Activated CD4-positive, CD25-positive, alpha-beta regulatory T cell (primary cell): ENCODE data around the gene IER5L.

Experiments
- DNase-seq, 4 experiments: peaks; one replicate each; lab custom pipeline; 2025; lab: John Stamatoyannopoulos, UW

Gene IER5L

DNA sequence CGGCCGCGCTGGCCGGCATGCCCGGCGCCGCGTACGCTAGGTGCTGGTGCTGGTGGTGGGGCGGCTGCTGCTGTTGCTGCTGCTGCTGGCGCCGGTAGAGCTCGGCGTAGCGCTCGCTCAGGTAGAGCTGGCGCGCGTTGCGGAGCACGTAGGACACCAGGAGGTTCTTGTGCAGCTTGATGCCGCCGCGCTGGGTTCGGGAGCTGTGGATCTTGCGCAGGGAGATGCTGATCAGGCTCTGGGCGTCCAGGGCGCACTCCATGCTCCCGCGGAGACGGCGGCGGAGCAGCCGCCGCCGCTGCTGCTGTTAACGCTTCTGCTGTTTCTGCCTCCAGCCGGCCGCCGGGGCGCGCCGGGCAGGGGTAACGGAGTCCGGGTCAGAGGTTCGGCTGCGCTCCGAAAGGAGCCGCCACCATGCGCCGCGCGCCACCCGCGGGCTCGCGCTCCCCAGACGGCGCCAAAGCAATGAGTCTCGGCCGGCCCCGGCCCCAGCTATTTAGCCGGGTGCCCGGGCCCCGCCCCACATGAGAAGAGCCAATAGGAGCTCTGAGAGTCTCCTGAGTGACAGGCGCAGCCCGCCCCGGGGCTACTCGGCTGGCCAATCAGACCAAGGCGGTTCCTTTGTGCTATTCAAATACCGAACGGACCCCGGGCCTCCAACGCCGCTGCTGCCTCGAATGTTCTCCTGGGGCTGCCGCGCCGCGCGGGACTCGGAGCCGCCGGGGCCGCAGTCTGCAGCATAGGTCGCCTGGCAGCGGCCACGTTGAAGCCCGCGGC lies at the start of gene IER5L:
Gene IER5L (minus strand): TSS at position 471 of the 777 bp plus-strand sequence. CDS start 209 bp downstream, at position 262.
- peak; percentile 74 to 86 (median 84) for DNase-seq

DNA sequence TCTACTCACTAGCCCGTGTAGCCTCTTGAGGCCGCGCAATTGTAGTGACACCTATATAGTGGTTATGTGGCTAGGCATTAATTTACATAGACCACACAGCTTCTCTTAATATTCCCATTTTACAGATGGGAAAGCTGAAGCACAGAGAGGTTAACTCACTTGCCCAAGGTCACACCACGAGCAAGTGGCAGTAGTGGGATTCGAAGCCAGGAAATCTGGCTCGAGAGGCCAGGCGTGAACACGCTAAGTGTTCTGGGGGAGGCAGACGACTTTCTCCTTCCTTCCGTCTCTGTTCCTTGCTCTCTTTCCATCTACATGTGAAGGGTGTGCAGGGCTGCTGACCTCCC lies 49.8 kb upstream of the IER5L start:
- no peak for DNase-seq

- DNase-seq: peak in 1 of 4 experiments; percentile 15
Measured at GRCh38 chr9:129225815-129226214, 47.8 kb upstream of the IER5L start.

DNA sequence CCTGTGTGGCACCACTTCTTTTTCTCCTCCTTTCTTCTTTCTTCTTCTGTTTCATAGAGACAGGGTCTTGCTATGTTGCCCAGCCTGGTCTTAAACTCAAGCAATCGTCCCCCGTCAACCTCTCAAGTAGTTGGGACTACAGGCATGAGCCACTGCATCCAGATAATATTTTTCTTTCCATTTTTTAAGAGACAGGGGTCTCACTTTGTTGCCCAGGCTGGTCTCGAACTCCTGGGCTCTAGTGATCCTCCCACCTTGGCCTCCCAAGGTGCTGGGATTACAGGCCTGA lies 47.4 kb upstream of the IER5L start:
- DNase-seq: no peak

GRCh38 chr9:129224618-129225489 lies 46.8 kb upstream of the IER5L start:
- DNase-seq: no peak

GRCh38 chr9:129223551-129224208 lies 45.6 kb upstream of the IER5L start:
- no peak for DNase-seq

- DNase-seq: no peak
Measured at GRCh38 chr9:129222819-129223218, 44.8 kb upstream of the IER5L start.

GRCh38 chr9:129221979-129222635 lies 44.0 kb upstream of the IER5L start:
- no peak for DNase-seq

DNA sequence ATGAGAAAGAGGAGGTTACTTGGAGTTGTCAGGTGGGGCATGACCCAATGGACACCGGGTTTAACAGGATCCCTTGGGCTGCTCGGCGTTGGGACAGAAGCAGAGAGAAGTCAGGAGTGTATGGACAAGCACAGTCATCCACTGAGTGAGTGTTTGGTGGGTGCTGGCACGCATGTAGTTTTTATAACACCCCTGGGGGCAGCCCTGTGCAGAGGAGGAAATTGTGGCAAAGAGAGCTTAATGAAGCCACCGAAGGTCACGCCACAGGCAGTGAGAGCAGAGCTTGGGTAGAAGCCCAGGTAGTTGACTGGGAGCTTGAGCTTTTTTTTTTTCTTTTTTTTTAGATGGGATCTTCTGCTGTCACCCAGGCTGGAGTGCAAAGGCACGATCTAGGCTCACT lies 43.2 kb upstream of the IER5L start:
- DNase-seq: no peak

- DNase-seq: no peak
Measured at GRCh38 chr9:129220771-129221170, 42.7 kb upstream of the IER5L start.

GRCh38 chr9:129218918-129219317 lies 40.9 kb upstream of the IER5L start:
- no peak for DNase-seq

DNA sequence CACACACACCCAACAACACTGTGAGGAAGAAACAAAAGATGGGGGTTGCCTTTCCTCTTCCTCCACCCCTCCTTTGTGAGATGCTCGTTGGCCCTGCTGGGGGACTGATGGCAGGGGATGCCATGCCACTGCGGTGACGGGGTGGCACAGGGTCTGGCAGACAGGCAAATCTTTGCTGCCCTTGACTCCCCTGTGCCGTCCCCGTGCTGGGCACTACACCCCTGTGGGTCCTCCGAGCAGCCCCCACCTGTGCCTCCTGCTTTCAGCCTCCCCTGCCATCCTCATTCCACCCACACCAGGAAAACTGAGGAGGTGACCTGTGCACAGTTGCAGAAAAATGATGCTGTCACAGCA lies 40.2 kb upstream of the IER5L start:
- DNase-seq: no peak

GRCh38 chr9:129213551-129213950 lies 35.5 kb upstream of the IER5L start:
- no peak for DNase-seq

- DNase-seq: no peak
Measured at GRCh38 chr9:129211686-129212085, 33.6 kb upstream of the IER5L start.

DNA sequence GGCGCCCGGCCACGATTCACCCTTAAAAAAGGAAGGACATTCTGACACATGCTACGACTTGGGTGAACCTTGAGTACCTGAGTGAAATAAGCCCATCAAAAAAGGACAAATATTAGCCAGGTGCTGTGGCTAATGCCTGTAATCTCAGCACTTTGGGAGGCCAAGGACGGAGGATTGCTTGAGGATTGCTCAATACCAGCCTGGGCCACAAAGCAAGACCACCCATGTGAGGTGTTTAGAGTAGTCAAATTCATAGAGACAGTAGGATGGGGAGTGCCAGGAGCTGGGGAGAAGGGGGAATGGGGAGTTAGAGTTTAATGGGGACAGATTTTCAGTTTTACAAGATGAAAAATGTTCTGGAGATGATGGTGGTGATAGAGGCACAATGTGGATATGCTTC lies 32.1 kb upstream of the IER5L start:
- DNase-seq: no peak

DNA sequence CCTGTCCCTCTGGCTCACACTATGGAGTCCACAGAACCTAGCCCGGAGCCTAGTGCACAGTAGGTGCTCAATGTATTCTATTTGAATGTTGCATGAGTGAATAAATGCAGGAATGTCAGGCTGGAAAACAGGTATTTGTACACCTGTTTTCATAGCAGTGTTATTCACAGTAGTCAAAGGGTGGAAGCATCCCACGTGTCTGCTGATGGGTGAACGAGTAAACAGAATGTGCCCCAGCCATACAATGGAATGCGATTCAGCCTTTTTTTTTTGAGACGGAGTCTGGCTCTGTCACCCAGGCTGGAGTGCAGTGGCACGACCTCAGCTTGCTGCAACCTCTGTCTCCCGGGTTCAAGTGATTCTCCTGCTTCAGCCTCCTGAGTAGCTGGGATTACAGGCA lies 31.5 kb upstream of the IER5L start:
- DNase-seq: no peak

- no peak for DNase-seq
Measured at GRCh38 chr9:129209109-129209508, 31.0 kb upstream of the IER5L start.

DNA sequence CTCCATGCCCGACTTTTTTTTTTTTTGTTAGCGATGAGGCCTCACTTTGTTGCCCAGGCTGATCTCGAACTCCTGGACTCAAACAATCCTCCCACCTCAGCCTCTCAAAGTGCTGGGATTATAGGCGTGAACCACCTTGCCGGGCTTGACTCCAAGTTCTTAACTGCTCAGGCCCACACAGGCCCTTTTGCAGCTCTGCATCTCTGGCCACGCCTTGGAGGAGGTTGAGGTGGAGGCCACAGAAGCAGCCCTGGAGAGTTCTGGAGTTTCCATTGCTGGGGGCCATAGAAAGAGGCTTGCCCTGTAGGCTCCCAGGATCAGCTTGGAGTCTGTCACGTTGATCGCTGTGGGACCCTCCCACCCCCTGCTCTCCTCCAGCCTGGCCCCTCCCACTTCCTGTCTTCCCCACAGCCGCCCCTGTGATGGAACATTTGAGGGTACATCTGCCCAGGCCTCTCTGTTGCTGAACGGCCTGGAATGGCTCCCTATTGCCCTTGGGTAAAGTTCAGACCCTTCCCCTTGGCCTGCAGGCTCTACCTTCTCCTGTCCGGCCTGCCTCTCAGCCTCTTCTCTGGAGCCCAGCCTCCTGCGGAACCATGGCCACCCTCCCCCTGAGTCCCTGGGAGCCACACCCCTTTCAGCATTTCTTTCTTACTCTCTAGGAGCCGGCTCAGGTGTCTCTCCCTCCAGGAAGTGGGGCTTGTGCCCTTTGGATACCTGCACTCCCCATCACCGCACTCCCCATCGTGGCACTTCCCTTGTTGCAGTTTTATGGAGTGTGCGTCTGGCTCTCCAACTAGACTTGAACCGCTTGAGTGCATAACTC lies 30.4 kb upstream of the IER5L start:
- peak in 1 of 4 experiments; percentile 23 for DNase-seq

- no peak for DNase-seq
Measured at GRCh38 chr9:129206905-129207304, 28.8 kb upstream of the IER5L start.

- DNase-seq: no peak
Measured at GRCh38 chr9:129206401-129206800, 28.3 kb upstream of the IER5L start.

- no peak for DNase-seq
Measured at GRCh38 chr9:129204840-129205239, 26.8 kb upstream of the IER5L start.

- DNase-seq: no peak
Measured at GRCh38 chr9:129203556-129203909, 25.5 kb upstream of the IER5L start.
